Neural cell (in vitro differentiated cells): ENCODE data around the gene BAG5. TPM values are rescaled to one million over a fixed set of nuclear protein-coding genes. Genes with fewer than 3 reads are reported as not detected.

Source experiments
- H2AFZ ChIP-seq: fragments of 200-600, 300-800 bp; sonication (generic), shearing (Covaris generic); 2 replicates; pipeline ENCODE4 v1.6.0; 2014; ENCODE audit warnings: low read depth, mild to moderate bottlenecking, antibody characterized with exemption, low read length, moderate library complexity
- H3F3A ChIP-seq: fragments of 200-600 bp; shearing (Covaris generic); 2 replicates; pipeline ENCODE4 v1.6.1; 2016; ENCODE audit warnings: mild to moderate bottlenecking, moderate library complexity, mixed read lengths, antibody characterized with exemption, low read length; ENCODE audit not compliant: insufficient read depth, poor library complexity, severe bottlenecking
- H3K27ac ChIP-seq: fragments of 200-600, 300-800 bp; sonication (generic), shearing (Covaris generic); 2 replicates; pipeline ENCODE4 v1.5.1; 2014; ENCODE audit warnings: mild to moderate bottlenecking, low read length, moderate library complexity
- H3K27me3 ChIP-seq: fragments of 300-800, 200-600 bp; sonication (generic), shearing (Covaris generic); 2 replicates; pipeline ENCODE4 v1.6.0; 2014; ENCODE audit warnings: mild to moderate bottlenecking, low read depth, low read length, moderate library complexity; ENCODE audit not compliant: insufficient read depth
- H3K36me3 ChIP-seq: fragments of 300-800, 200-600 bp; sonication (generic), shearing (Covaris generic); 2 replicates; pipeline ENCODE4 v1.5.1; 2014; ENCODE audit warnings: mild to moderate bottlenecking, antibody characterized with exemption, low read length, moderate library complexity; ENCODE audit not compliant: insufficient read depth
- H3K4me2 ChIP-seq: fragments of 300-800, 200-600 bp; sonication (generic), shearing (Covaris generic); 2 replicates; pipeline ENCODE4 v1.6.0; 2014; ENCODE audit warnings: mild to moderate bottlenecking, low read length
- H3K4me3 ChIP-seq: fragments of 300-800, 200-600 bp; sonication (generic), shearing (Covaris generic); 2 replicates; pipeline ENCODE4 v1.5.1; 2014; ENCODE audit warnings: mild to moderate bottlenecking, low read length, moderate library complexity
- H3K79me2 ChIP-seq: fragments of 200-600 bp; shearing (Covaris generic); replicated peaks from 2 replicates; pipeline ENCODE4 v1.6.0; 2014; ENCODE audit warnings: mild to moderate bottlenecking, low read length, moderate library complexity; ENCODE audit not compliant: insufficient read depth
- H3K9ac ChIP-seq: fragments of 300-800, 200-600 bp; sonication (generic), shearing (Covaris generic); 2 replicates; pipeline ENCODE4 v1.6.1; 2016; ENCODE audit warnings: mild to moderate bottlenecking, low read length, mixed read lengths
- H3K9me2 ChIP-seq: fragments of 200-600 bp; shearing (Covaris generic); 2 replicates; pipeline ENCODE4 v1.6.1; 2016; ENCODE audit warnings: mild to moderate bottlenecking, low read length, mixed read lengths; ENCODE audit not compliant: insufficient read depth
- H3K9me3 ChIP-seq: fragments of 200-600, 300-800 bp; sonication (generic), shearing (Covaris generic); 2 replicates; pipeline ENCODE4 v1.6.1; 2016; ENCODE audit warnings: mild to moderate bottlenecking, mixed run types, low read length, moderate library complexity, mixed read lengths
- H4K20me1 ChIP-seq: fragments of 200-600 bp; shearing (Covaris generic); 2 replicates; pipeline ENCODE4 v1.6.1; 2016; ENCODE audit warnings: mild to moderate bottlenecking, mixed run types; ENCODE audit not compliant: insufficient read depth
- CTCF ChIP-seq: fragments of 450-650 bp; IDR thresholded peaks from 2 replicates; pipeline ENCODE4 v1.5.1; 2014; ENCODE audit warnings: antibody characterized with exemption, mild to moderate bottlenecking, moderate library complexity; ENCODE audit not compliant: poor library complexity, severe bottlenecking
- EP300 ChIP-seq: fragments of 450-650 bp; conservative IDR thresholded peaks from 2 replicates; pipeline ENCODE4 v1.6.1; 2014; ENCODE audit warnings: antibody characterized with exemption, mild to moderate bottlenecking, moderate library complexity; ENCODE audit not compliant: poor library complexity, severe bottlenecking
- EZH2 ChIP-seq: fragments of 200-600, 300-800 bp; shearing (Covaris generic), sonication (generic); IDR thresholded peaks from 2 replicates; pipeline ENCODE4 v1.6.1; 2014; ENCODE audit warnings: antibody characterized with exemption, low read length, borderline replicate concordance, mild to moderate bottlenecking; ENCODE audit not compliant: insufficient read depth, poor library complexity, severe bottlenecking
- MXI1 ChIP-seq: fragments of 450-650 bp; conservative IDR thresholded peaks from 2 replicates; pipeline ENCODE4 v1.6.1; 2014; ENCODE audit warnings: antibody characterized with exemption, mild to moderate bottlenecking; ENCODE audit not compliant: poor library complexity, severe bottlenecking
- POLR2AphosphoS5 ChIP-seq: IDR thresholded peaks from 2 replicates; pipeline ENCODE4 v1.6.1; 2012
- RAD21 ChIP-seq: fragments of 450-650 bp; conservative IDR thresholded peaks from 2 replicates; pipeline ENCODE4 v1.6.1; 2014; ENCODE audit warnings: antibody characterized with exemption, mild to moderate bottlenecking, moderate library complexity
- REST ChIP-seq: IDR thresholded peaks from 2 replicates; pipeline ENCODE4 v1.6.1; 2012; ENCODE audit warnings: borderline replicate concordance
- SMC3 ChIP-seq: fragments of 450-650 bp; conservative IDR thresholded peaks from 2 replicates; pipeline ENCODE4 v1.6.1; 2014; ENCODE audit warnings: antibody characterized with exemption, mild to moderate bottlenecking, moderate library complexity; ENCODE audit not compliant: poor library complexity
- TAF1 ChIP-seq: IDR thresholded peaks from 2 replicates; pipeline ENCODE4 v1.6.1; 2012; ENCODE audit warnings: low read depth
- polyA plus RNA-seq: library from polyadenylated mRNA; depleted of rRNA; stranded (reverse); fragments of >200 nt; gene quantifications from 2 replicates; pipeline ENCODE4 v1.2.3, GENCODE V29; 2014

The BAG5 gene
- polyA plus RNA-seq, 1 donor from 2014 or later: 25.5 TPM

- no peaks in the 10 kb centered on the region for H3K27me3 ChIP-seq
- H3K4me2 ChIP-seq: no peak overlapping the region
- no peak for TF ChIP-seq RAD21
- TF ChIP-seq SMC3: no peak
- no peak for TF ChIP-seq EZH2
- no peak for TF ChIP-seq EP300
- no peak for TF ChIP-seq REST
- no peak for TF ChIP-seq TAF1
- no peak for TF ChIP-seq MXI1
- TF ChIP-seq CTCF: no peak
- TF ChIP-seq POLR2AphosphoS5: no peak
- H3F3A ChIP-seq: no peaks in the 10 kb centered on the region
- peak overlapping the region; percentile 61 for H3K27ac ChIP-seq
- peak overlapping the region; percentile 45 for H3K9ac ChIP-seq
- H4K20me1 ChIP-seq: no peaks in the 10 kb centered on the region
- no peak overlapping the region for H2AFZ ChIP-seq
- H3K4me3 ChIP-seq: peak overlapping the region; percentile 15
- no peaks in the 10 kb centered on the region for H3K36me3 ChIP-seq
- no peaks in the 10 kb centered on the region for H3K9me2 ChIP-seq
- H3K79me2 ChIP-seq: peaks cover 51% of the 10 kb centered on the region
- no peaks in the 10 kb centered on the region for H3K9me3 ChIP-seq
Measured at GRCh38 chr14:103569408-103569807, 7.0 kb upstream of the BAG5 start.

- Histone ChIP-seq H3K79me2 (peaks cover 54% of the 10 kb centered on the region), H3F3A (no peaks in the 10 kb centered on the region), H2AFZ (no peak overlapping the region), H3K27ac (peak overlapping the region; percentile 61), H3K9ac (peak overlapping the region; percentile 45), H3K9me2 (no peaks in the 10 kb centered on the region), H3K9me3 (no peaks in the 10 kb centered on the region), H3K4me2 (no peak overlapping the region), H3K4me3 (peak overlapping the region; percentile 15), H3K27me3 (no peaks in the 10 kb centered on the region), H3K36me3 (no peaks in the 10 kb centered on the region), H4K20me1 (no peaks in the 10 kb centered on the region)
- TF ChIP-seq POLR2AphosphoS5 (peak; percentile 6), EZH2 (no peak), EP300 (no peak)
Measured at GRCh38 chr14:103568952-103569351, 6.5 kb upstream of the BAG5 start.
